ENCODE measurements around the gene TGFBR2. TPM values are rescaled to one million over a fixed set of nuclear protein-coding genes. Genes with fewer than 3 reads are reported as not detected.

The TGFBR2 gene
- total and polyA plus RNA-seq, 2 of the 13 experiments (the other 11 are each of a cell fraction or from before 2014, with no cell fraction given): 82.2 to 187 TPM

DNA sequence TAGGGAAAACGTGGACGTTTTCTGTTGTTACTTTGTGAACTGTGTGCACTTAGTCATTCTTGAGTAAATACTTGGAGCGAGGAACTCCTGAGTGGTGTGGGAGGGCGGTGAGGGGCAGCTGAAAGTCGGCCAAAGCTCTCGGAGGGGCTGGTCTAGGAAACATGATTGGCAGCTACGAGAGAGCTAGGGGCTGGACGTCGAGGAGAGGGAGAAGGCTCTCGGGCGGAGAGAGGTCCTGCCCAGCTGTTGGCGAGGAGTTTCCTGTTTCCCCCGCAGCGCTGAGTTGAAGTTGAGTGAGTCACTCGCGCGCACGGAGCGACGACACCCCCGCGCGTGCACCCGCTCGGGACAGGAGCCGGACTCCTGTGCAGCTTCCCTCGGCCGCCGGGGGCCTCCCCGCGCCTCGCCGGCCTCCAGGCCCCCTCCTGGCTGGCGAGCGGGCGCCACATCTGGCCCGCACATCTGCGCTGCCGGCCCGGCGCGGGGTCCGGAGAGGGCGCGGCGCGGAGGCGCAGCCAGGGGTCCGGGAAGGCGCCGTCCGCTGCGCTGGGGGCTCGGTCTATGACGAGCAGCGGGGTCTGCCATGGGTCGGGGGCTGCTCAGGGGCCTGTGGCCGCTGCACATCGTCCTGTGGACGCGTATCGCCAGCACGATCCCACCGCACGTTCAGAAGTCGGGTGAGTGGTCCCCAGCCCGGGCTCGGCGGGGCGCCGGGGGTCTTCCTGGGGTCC lies at the start of gene TGFBR2 (continued):
- peak; percentile 47 for TF ChIP-seq HNRNPK (IDR thresholded peaks at IDR 0.05; ENCODE audit: low read depth, low read length, poor library complexity, severe bottlenecking)
- 0 out of 2 replicates have a peak, but pooled peaks have one; percentile 33 for TF ChIP-seq SIX4 (CRISPR knock-in tag; IDR thresholded peaks at IDR 0.05)
- TF ChIP-seq, protein P1, sequence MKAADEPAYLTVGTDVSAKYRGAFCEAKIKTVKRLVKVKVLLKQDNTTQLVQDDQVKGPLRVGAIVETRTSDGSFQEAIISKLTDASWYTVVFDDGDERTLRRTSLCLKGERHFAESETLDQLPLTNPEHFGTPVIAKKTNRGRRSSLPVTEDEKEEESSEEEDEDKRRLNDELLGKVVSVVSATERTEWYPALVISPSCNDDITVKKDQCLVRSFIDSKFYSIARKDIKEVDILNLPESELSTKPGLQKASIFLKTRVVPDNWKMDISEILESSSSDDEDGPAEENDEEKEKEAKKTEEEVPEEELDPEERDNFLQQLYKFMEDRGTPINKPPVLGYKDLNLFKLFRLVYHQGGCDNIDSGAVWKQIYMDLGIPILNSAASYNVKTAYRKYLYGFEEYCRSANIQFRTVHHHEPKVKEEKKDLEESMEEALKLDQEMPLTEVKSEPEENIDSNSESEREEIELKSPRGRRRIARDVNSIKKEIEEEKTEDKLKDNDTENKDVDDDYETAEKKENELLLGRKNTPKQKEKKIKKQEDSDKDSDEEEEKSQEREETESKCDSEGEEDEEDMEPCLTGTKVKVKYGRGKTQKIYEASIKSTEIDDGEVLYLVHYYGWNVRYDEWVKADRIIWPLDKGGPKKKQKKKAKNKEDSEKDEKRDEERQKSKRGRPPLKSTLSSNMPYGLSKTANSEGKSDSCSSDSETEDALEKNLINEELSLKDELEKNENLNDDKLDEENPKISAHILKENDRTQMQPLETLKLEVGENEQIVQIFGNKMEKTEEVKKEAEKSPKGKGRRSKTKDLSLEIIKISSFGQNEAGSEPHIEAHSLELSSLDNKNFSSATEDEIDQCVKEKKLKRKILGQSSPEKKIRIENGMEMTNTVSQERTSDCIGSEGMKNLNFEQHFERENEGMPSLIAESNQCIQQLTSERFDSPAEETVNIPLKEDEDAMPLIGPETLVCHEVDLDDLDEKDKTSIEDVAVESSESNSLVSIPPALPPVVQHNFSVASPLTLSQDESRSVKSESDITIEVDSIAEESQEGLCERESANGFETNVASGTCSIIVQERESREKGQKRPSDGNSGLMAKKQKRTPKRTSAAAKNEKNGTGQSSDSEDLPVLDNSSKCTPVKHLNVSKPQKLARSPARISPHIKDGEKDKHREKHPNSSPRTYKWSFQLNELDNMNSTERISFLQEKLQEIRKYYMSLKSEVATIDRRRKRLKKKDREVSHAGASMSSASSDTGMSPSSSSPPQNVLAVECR (CRISPR knock-in tag; IDR thresholded peaks at IDR 0.05; ENCODE audit: borderline replicate concordance): peak; percentile 84
- no peak for TF ChIP-seq ZNF10 (CRISPR knock-in tag; IDR thresholded peaks at IDR 0.05; ENCODE audit: borderline replicate concordance, low read depth)
- TF ChIP-seq CREM (IDR thresholded peaks at IDR 0.05): peak; percentile 74
- no peak for TF ChIP-seq CREM (CRISPR knock-in tag; IDR thresholded peaks at IDR 0.05)
- TF ChIP-seq, protein P2, sequence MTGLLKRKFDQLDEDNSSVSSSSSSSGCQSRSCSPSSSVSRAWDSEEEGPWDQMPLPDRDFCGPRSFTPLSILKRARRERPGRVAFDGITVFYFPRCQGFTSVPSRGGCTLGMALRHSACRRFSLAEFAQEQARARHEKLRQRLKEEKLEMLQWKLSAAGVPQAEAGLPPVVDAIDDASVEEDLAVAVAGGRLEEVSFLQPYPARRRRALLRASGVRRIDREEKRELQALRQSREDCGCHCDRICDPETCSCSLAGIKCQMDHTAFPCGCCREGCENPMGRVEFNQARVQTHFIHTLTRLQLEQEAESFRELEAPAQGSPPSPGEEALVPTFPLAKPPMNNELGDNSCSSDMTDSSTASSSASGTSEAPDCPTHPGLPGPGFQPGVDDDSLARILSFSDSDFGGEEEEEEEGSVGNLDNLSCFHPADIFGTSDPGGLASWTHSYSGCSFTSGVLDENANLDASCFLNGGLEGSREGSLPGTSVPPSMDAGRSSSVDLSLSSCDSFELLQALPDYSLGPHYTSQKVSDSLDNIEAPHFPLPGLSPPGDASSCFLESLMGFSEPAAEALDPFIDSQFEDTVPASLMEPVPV (CRISPR knock-in tag; IDR thresholded peaks at IDR 0.05): no peak
- peak; percentile 100 for TF ChIP-seq AGO2 (optimal IDR thresholded peaks at IDR 0.05; ENCODE audit: low read depth, low read length)
- peak; percentile 82 for TF ChIP-seq GABPB1 (CRISPR knock-in tag; IDR thresholded peaks at IDR 0.05)
- TF ChIP-seq, protein P3, sequence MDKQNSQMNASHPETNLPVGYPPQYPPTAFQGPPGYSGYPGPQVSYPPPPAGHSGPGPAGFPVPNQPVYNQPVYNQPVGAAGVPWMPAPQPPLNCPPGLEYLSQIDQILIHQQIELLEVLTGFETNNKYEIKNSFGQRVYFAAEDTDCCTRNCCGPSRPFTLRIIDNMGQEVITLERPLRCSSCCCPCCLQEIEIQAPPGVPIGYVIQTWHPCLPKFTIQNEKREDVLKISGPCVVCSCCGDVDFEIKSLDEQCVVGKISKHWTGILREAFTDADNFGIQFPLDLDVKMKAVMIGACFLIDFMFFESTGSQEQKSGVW (CRISPR knock-in tag; IDR thresholded peaks at IDR 0.05; ENCODE audit: borderline replicate concordance): 0 out of 2 replicates have a peak, but pooled peaks have one; percentile 56
- TF ChIP-seq FOXO1 (CRISPR knock-in tag; IDR thresholded peaks at IDR 0.05): peak; percentile 59; the same call in 1 of the 2 replicates
- TF ChIP-seq ZSCAN22 (CRISPR knock-in tag; IDR thresholded peaks at IDR 0.05): 0 out of 2 replicates have a peak, but pooled peaks have one; percentile 38
- TF ChIP-seq ZNF614 (CRISPR knock-in tag; IDR thresholded peaks at IDR 0.05; ENCODE audit: borderline replicate concordance): peak; percentile 87
- peak; percentile 41 for TF ChIP-seq CREB1 (IDR thresholded peaks at IDR 0.05)
- no peak; the same call in none of the 2 replicates for TF ChIP-seq CREB1 (CRISPR knock-in tag; IDR thresholded peaks at IDR 0.05)
- TF ChIP-seq, protein P4, sequence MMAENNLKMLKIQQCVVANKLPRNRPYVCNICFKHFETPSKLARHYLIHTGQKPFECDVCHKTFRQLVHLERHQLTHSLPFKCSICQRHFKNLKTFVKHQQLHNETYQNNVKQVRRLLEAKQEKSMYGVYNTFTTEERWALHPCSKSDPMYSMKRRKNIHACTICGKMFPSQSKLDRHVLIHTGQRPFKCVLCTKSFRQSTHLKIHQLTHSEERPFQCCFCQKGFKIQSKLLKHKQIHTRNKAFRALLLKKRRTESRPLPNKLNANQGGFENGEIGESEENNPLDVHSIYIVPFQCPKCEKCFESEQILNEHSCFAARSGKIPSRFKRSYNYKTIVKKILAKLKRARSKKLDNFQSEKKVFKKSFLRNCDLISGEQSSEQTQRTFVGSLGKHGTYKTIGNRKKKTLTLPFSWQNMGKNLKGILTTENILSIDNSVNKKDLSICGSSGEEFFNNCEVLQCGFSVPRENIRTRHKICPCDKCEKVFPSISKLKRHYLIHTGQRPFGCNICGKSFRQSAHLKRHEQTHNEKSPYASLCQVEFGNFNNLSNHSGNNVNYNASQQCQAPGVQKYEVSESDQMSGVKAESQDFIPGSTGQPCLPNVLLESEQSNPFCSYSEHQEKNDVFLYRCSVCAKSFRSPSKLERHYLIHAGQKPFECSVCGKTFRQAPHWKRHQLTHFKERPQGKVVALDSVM (CRISPR knock-in tag; IDR thresholded peaks at IDR 0.05): peak; percentile 79; the same call in 1 of the 2 replicates
- no peak for TF ChIP-seq NONO (IDR thresholded peaks at IDR 0.05)
- TF ChIP-seq NONO (CRISPR knock-in tag; conservative IDR thresholded peaks at IDR 0.05): peak; percentile 67; the same call in 1 of the 2 replicates
- peak; percentile 71 for TF ChIP-seq SP4 (CRISPR knock-in tag; IDR thresholded peaks at IDR 0.05)
- TF ChIP-seq CBX2 (IDR thresholded peaks at IDR 0.05; ENCODE audit: low read depth, low read length): no peak
- no peak for TF ChIP-seq CBX2 (CRISPR knock-in tag; IDR thresholded peaks at IDR 0.05; ENCODE audit: low read depth)
- TF ChIP-seq FLYWCH1 (CRISPR knock-in tag; IDR thresholded peaks at IDR 0.05): no peak

All from HepG2 (cell line).